IPS-20b (cell line): ENCODE data around the gene OTOS.

Experiments
- H3K27ac ChIP-seq: one replicate; pipeline ENCODE4 v1.5.1; 2013; ENCODE audit warnings: low read length
- H3K27me3 ChIP-seq: 2 replicates; pipeline ENCODE4 v1.6.1; 2013; ENCODE audit warnings: mild to moderate bottlenecking, low read length, inconsistent platforms; ENCODE audit not compliant: insufficient read depth
- H3K36me3 ChIP-seq: 2 replicates; pipeline ENCODE4 v1.6.1; 2013; ENCODE audit warnings: low read depth, mild to moderate bottlenecking, inconsistent platforms, low read length, moderate library complexity; ENCODE audit not compliant: insufficient read depth
- H3K4me1 ChIP-seq: 2 replicates; pipeline ENCODE4 v1.6.1; 2013; ENCODE audit warnings: mild to moderate bottlenecking, control low read depth, inconsistent platforms, low read length, moderate library complexity; ENCODE audit not compliant: insufficient read depth
- H3K4me3 ChIP-seq: 2 replicates; pipeline ENCODE4 v1.5.1; 2013; ENCODE audit warnings: mild to moderate bottlenecking, low read length, inconsistent platforms
- H3K9ac ChIP-seq: 2 replicates; pipeline ENCODE4 v1.6.1; 2013; ENCODE audit warnings: low read depth, mild to moderate bottlenecking, inconsistent platforms, low read length, moderate library complexity
- H3K9me3 ChIP-seq: 2 replicates; pipeline ENCODE4 v1.6.1; 2013; ENCODE audit warnings: mild to moderate bottlenecking, low read depth, low read length, inconsistent platforms; ENCODE audit not compliant: insufficient read depth

OTOS gene

DNA sequence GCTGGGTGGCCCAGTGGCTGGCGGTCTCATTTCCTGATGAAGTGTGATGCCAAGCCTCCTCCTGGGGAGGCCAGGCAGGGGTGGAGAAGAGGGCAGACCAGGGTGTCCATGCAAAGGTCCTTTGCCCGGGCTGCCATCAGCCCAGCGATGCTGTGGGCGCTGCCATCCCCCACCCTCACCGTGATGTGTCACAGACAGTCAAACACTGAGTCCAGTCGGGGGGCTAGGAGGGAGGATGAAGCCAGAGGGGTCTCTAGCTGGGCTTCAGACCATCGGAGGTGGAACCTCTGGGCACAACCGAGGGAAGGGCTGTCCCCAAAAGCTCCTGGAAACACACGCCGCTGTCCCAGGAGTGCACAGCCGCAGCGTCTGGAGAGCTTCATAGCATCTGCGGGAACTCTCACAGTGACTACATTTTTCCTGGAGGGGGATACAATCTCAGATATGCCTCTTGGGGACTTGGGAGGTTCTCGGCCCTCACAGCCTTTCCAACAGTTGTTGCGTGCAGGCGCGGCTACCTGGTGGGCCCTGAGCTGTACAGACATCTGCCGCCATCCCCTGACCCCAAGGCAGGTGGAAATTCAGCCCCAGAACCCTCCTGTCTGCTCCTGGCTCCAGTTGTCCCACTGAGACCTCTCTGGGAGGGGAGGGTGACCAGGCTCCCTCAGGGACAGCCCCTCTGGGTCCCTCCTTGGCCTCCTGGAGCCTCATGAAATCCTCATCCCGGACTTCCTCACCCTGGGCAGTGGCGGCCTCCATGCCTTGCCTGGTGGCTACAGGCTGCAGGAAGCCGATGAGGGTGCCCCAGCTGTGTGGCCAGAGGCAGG lies 26.5 kb upstream of the OTOS start:
- H3K9me3 ChIP-seq: no peaks in the 10 kb centered on the region

DNA sequence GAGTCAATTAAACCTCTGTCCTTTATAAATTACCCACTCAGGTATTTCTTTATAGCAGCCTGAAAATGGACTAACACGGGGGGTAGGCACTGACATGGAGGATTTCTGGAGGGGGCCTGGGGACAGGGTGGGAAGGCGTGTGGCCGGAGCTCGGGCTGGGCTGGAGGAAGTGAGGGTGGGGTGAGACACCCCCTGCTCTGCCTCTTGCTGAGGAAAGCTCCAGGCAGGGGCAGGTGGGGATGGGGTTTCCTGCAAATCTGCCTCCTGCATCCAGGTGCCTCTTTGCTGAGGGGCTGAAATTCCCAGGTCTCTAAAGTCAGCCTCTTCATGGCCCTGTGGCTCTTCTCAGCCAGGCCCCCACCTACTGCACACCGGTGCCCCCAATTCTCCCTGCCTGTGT lies 25.7 kb upstream of the OTOS start:
- Histone ChIP-seq H3K36me3 (no peaks in the 10 kb centered on the region), H3K27me3 (no peaks in the 10 kb centered on the region), H3K4me3 (no peak overlapping the region), H3K9me3 (no peaks in the 10 kb centered on the region), H3K27ac (no peak overlapping the region), H3K4me1 (no peaks in the 10 kb centered on the region), H3K9ac (no peak overlapping the region)

More for the DNA sequence above, 26.5 kb upstream of the OTOS start:
- H3K4me3 ChIP-seq: no peak overlapping the region
- no peaks in the 10 kb centered on the region for H3K27me3 ChIP-seq
- H3K9ac ChIP-seq: no peak overlapping the region
- H3K4me1 ChIP-seq: no peaks in the 10 kb centered on the region
- no peaks in the 10 kb centered on the region for H3K36me3 ChIP-seq
- no peak overlapping the region for H3K27ac ChIP-seq

DNA sequence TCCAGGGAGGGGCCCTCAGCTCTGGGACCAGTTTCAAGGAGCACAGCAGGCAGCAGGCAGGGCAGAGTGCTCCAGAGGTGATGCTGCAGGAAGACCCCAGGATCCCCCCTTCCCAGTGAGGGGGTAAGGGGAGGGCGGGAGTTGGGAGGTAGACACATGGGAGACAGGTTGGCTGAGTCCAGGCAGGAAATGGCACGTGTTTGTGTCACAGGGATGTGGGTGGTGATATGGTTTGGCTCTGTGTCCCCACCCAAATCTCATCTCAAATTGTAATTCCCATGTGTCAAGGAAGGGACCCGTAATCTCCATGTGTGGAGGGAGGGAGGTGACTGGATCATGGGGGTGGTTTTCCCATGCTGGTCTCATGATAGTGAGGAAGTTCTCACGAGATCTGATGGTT lies 25.2 kb upstream of the OTOS start:
- no peaks in the 10 kb centered on the region for H3K4me1 ChIP-seq
- no peak overlapping the region for H3K4me3 ChIP-seq
- H3K27me3 ChIP-seq: no peaks in the 10 kb centered on the region
- no peaks in the 10 kb centered on the region for H3K36me3 ChIP-seq
- no peak overlapping the region for H3K27ac ChIP-seq
- H3K9ac ChIP-seq: no peak overlapping the region
- no peaks in the 10 kb centered on the region for H3K9me3 ChIP-seq

DNA sequence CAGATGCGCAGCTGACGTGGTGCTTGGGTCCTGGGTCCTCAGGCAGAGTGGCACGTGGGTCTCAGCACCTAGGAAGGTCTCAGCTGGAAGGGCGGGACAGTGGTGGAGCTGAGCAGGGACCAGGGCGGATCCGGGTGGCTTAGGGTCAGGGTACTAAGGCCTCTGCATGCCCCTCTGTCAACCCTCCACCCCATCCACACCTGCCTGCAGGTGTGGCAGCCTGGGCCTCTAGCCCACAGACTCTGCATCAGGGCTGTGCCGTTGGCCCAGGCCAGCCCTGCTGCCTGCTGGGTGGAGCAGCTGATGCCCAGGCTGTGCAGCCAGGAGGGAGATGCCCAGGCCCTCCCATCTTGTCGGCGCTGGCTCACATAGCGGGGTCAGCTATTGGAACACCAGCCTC lies 24.6 kb upstream of the OTOS start:
- Histone ChIP-seq H3K4me3 (no peak overlapping the region), H3K9me3 (no peaks in the 10 kb centered on the region), H3K9ac (no peak overlapping the region), H3K27ac (no peak overlapping the region), H3K36me3 (no peaks in the 10 kb centered on the region), H3K4me1 (no peaks in the 10 kb centered on the region), H3K27me3 (no peaks in the 10 kb centered on the region)

DNA sequence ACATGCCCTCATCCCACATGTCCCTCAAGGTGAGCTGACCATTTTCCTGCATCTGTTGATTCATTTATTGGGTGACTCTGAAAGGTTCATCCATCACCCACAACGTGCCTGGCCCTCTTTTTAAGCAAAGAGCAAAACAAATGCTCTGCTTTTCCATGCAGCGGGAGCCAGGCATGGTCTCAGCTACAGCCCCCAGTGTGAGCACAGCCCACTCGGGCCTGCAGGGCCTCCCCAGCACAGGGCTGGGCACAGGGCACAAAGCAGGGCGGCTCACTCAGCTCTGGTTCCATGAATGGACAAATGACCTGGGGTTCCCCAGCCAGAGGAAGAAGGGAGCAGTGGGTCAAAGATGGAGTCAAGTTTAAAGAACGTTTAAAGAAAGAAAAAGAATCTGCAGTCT lies 24.1 kb upstream of the OTOS start:
- Histone ChIP-seq H3K27me3 (no peaks in the 10 kb centered on the region), H3K36me3 (no peaks in the 10 kb centered on the region), H3K4me1 (no peaks in the 10 kb centered on the region), H3K9me3 (no peaks in the 10 kb centered on the region), H3K4me3 (no peak overlapping the region), H3K9ac (no peak overlapping the region), H3K27ac (no peak overlapping the region)

DNA sequence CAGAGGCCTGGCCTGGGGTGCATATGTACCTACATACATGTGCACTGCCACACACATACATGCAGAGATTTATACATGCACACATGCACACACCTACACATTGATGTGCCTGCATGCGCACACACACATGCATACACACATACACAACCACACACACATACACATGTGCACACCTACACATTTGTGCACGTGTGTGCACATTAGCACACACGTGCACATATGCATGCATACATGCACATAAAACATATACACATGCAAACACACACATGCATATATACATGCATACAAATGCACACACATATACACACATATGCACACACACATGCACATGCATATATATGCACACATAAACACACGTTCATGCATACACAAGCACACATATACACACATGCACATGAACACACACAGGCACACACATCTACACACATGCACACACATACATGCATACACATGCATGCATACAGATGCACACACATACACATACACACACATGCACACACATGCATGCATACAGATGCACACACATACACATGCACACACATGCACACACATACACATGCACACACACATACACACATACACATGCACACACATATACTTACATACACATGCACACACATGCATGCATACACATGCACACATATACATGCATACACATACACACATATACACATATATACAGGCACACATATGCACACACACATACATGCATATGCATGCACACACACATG lies 23.6 kb upstream of the OTOS start:
- H3K4me1 ChIP-seq: no peaks in the 10 kb centered on the region
- H3K9me3 ChIP-seq: no peaks in the 10 kb centered on the region
- no peaks in the 10 kb centered on the region for H3K36me3 ChIP-seq
- no peak overlapping the region for H3K9ac ChIP-seq
- H3K4me3 ChIP-seq: no peak overlapping the region
- H3K27ac ChIP-seq: no peak overlapping the region
- no peaks in the 10 kb centered on the region for H3K27me3 ChIP-seq

DNA sequence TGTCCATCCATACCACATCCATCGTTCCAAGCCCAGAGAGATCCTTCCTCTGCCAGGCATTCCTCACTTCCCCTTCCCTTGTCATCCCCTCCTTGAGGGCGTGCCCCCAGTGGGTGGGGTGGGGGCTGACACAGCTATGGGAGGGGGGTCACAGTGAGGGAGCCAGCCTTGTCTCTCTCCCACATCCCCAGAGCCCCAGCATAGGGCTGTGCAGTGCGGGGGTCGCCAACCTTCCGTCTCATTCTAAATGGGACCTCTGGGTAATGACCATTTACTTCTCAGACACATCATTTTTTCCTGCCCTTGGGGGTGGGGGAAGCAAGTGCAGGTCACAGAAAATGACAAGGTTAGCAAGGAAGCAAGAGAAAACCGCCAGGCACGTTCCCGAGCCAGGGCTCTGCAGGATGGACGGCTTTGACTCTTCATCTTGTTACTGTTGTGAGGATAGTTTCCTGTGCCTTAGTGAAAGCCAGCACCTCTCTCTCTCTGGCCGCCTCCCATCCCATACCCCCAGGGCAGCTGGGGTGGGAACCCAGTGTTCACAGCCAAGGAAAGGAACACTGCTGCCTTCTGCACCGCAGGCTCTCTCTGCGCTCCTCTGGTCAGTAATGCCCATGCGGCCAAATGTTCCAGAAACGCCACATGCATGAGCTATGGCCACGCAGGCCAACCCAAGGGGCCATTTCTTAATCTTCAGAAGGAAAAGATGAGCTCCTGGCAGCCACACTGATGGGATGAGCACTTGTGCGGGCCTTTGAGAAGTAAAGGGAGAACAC lies 22.7 kb upstream of the OTOS start:
- H3K27ac ChIP-seq: no peak overlapping the region
- no peaks in the 10 kb centered on the region for H3K27me3 ChIP-seq
- no peaks in the 10 kb centered on the region for H3K4me1 ChIP-seq
- no peaks in the 10 kb centered on the region for H3K9me3 ChIP-seq
- H3K9ac ChIP-seq: no peak overlapping the region
- H3K4me3 ChIP-seq: no peak overlapping the region
- no peaks in the 10 kb centered on the region for H3K36me3 ChIP-seq

DNA sequence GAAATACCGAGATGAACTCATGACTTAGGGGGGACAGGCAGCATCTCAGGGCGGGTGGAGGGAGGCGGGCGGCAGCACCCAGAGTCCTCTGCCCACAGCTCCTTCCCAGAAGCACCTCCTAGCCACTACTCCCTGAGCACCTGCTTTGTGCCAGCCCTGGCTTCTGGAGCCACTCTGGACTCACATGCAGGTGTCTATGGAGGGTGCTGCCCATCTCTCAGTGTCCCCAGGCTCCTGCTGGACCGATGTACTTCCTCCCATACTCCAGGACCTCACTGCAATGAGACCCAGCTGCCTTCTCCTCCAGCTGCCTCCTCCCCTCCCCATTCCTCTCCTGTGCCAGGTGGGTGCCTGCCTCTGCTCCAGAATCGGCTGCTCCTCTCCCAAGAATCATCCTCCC lies 22.1 kb upstream of the OTOS start:
- Histone ChIP-seq H3K9me3 (no peaks in the 10 kb centered on the region), H3K27ac (no peak overlapping the region), H3K27me3 (no peaks in the 10 kb centered on the region)

DNA sequence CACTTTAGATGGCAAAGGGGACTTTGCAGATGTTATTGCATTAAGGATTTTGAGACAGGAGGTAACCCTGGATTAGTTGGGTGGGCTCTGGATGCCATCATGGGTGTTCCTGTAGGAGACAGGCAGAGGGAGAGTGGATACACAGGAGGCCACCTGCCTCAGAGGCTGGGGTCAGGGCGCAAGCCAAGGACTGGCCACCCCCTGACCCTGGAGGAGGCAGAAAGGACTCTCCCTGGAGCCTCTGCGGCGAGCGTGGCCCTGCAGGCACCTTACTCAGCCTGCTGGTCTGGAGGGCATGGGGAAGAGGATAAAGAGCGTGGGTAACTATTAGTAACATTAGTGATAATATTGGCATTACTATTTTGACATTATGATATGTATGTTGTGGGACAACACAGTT lies 21.6 kb upstream of the OTOS start:
- Histone ChIP-seq H3K4me3 (no peak overlapping the region), H3K27me3 (no peaks in the 10 kb centered on the region), H3K36me3 (no peaks in the 10 kb centered on the region), H3K9ac (no peak overlapping the region), H3K9me3 (no peaks in the 10 kb centered on the region), H3K4me1 (no peaks in the 10 kb centered on the region), H3K27ac (no peak overlapping the region)

More for the DNA sequence above, 22.1 kb upstream of the OTOS start:
- Histone ChIP-seq H3K4me1 (no peaks in the 10 kb centered on the region), H3K36me3 (no peaks in the 10 kb centered on the region), H3K9ac (no peak overlapping the region), H3K4me3 (no peak overlapping the region)

DNA sequence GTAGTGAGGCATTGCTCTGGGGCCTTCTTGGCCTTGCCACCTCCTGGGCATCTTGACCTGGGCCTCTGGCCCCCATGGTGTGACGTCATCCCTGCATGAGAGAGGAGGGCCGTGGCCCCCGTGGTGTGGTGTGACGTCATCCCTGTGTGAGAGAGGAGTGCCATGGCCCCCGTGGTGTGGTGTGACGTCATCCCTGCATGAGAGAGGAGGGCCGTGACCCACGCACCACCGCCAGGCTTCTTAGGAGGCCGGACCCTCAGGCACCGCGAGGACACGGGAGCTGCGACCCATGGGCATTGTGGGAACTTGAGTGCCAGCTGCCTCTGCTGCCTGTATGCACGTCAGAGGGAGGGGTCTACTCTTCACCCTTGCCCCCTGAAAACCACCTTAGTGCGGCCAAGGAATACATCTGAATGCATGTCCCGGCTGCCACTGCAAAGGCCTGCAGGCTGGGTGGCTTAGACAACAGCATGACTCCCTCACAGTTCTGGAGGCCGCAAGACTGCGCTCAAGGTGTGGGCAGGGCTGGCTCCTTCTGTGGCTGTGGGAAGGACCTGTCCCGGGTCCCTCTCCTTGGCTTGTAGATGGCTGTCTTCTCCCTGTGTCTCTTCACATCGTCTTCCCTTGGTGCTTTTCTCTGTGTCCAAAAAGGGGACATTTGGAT lies 20.8 kb upstream of the OTOS start:
- H3K4me3 ChIP-seq: no peak overlapping the region
- no peak overlapping the region for H3K27ac ChIP-seq
- no peaks in the 10 kb centered on the region for H3K27me3 ChIP-seq
- H3K4me1 ChIP-seq: no peaks in the 10 kb centered on the region
- no peaks in the 10 kb centered on the region for H3K36me3 ChIP-seq
- no peak overlapping the region for H3K9ac ChIP-seq
- H3K9me3 ChIP-seq: no peaks in the 10 kb centered on the region

DNA sequence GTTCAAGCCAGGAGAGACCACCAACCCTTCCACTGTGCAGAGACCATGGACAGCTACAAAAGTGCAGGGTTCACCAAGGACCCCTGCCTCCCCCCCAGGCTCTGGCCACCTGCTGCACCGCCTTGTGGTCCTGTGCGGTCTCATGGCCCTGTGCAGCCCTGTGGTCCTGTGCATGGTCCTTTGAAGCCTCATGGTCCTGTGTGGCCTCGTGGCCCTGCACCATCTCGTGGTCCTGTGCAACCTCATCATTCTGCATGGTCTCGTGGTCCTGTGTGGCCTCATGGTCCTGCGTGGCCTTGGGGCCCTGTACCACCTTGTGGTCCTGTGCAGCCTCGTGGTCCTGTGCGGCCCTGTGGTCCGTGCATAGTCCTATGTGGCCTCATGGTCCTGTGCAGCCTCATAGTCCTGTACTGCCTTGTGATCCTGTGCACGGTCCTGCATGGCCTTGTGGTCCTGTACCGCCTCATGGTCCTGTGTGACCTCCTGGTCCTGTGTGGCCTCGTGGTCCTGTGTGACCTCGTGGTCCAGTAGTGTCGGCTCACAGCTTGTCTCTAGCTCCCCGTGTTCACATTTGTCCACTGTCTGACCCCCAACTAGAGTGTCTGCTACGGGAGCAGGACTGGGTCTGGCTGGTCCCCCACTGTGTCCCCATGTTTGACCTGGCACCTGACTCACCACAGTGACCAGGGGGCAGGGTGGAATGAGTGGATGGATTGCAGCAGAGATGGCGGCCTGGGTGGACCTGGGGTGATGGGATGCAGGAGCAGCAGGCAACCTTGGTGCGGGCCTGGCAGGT lies 20.0 kb upstream of the OTOS start:
- H3K9me3 ChIP-seq: no peaks in the 10 kb centered on the region
- H3K4me3 ChIP-seq: no peak overlapping the region
- no peaks in the 10 kb centered on the region for H3K4me1 ChIP-seq
- H3K27ac ChIP-seq: no peak overlapping the region
- H3K9ac ChIP-seq: no peak overlapping the region
- no peaks in the 10 kb centered on the region for H3K36me3 ChIP-seq
- no peaks in the 10 kb centered on the region for H3K27me3 ChIP-seq
